Measurements from ENCODE around the gene CBX1. TPM values are rescaled to one million over a fixed set of nuclear protein-coding genes. Genes with fewer than 3 reads are reported as not detected.

Gene CBX1
- total RNA-seq, 1 donor from 2014 or later: 33.0 TPM

DNA sequence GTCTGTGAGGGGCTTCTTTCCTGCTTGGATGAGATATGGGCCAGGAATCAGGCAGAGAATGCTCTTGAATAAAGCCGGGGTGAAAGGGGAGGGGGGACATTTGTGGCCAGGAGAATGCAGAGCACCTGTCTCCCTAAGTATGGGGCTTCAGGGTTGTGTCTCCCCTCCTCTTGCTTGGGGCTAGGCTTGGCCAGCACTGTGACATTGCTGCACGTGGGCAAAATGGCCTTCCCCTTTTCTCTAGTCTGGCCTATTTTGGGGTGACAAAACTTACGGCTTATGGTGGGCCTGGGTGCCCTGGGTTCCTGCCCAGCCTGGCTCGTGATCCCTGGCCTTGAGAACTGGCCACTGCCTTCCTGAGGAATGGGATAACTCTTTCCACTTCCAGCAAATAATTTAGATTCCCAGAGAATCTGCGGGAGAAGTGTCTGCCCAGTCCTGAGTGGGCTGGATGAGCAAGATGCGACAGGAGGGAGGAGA, 47.5 kb downstream of the CBX1 start:
- H3K36me3 ChIP-seq: peaks cover 47% of the 10 kb centered on the region
- H3K4me3 ChIP-seq: peak overlapping the region; percentile 76
- no peaks in the 10 kb centered on the region for H3K27me3 ChIP-seq (ENCODE audit: low read depth)
- TF ChIP-seq, protein P1, sequence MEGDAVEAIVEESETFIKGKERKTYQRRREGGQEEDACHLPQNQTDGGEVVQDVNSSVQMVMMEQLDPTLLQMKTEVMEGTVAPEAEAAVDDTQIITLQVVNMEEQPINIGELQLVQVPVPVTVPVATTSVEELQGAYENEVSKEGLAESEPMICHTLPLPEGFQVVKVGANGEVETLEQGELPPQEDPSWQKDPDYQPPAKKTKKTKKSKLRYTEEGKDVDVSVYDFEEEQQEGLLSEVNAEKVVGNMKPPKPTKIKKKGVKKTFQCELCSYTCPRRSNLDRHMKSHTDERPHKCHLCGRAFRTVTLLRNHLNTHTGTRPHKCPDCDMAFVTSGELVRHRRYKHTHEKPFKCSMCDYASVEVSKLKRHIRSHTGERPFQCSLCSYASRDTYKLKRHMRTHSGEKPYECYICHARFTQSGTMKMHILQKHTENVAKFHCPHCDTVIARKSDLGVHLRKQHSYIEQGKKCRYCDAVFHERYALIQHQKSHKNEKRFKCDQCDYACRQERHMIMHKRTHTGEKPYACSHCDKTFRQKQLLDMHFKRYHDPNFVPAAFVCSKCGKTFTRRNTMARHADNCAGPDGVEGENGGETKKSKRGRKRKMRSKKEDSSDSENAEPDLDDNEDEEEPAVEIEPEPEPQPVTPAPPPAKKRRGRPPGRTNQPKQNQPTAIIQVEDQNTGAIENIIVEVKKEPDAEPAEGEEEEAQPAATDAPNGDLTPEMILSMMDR (IDR thresholded peaks at IDR 0.05; ENCODE audit: borderline replicate concordance): no peak
- DNase-seq: no peak
- peak overlapping the region; percentile 97 for H3K27ac ChIP-seq (replicated peaks)
- intact Hi-C loops (cut with micrococcal nuclease): no loop called here
- H3K4me1 ChIP-seq: peaks cover 100% of the 10 kb centered on the region
- H3K9me3 ChIP-seq (replicated peaks): no peaks in the 10 kb centered on the region

DNA sequence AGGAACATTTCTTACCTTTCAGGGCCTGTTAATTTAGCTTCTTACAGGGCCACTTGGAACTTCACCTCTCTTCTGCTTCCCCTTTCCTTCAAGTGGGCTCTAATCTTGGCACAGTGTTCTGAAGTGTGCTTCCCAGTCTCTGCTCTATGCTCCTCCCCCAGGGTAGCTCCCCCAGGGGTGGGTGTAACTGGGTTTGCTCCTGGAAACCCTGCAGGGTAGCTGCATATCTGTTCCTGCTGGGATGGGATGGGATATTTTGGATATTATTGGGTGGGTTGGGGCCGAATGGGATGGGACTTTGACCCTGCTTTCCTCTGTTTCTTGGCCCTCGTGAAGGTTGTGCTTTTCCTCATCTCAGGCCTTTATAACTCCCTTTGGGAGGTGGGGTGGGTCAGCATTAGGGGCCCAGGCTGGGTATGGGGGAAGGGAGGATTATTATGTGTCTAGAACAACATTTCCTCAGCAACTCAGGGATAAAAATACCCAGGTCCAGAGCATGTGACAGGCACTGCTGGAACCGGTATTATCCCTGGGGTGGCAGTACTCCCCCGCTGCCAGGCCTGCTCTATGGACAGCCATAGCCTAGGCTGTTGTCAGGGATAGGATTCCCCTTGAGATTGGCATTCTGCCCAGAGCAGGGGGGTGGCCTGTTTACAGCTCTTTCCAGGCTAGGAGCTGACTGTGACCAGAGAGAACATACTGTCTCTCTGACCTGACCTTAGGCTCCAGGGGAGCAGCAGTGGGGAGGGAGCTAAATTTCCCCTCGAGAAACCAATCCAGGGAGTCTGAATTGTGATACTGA, 48.1 kb downstream of the CBX1 start:
- H3K27me3 ChIP-seq (ENCODE audit: low read depth): no peaks in the 10 kb centered on the region
- H3K27ac ChIP-seq (replicated peaks): peak overlapping the region; percentile 97
- TF ChIP-seq, protein P1 (IDR thresholded peaks at IDR 0.05; ENCODE audit: borderline replicate concordance): no peak
- peak; percentile 89 for DNase-seq
- peaks cover 41% of the 10 kb centered on the region for H3K36me3 ChIP-seq
- peak overlapping the region; percentile 76 for H3K4me3 ChIP-seq
- H3K4me1 ChIP-seq: peaks cover 96% of the 10 kb centered on the region
- H3K9me3 ChIP-seq (replicated peaks): no peaks in the 10 kb centered on the region
- intact Hi-C loops (cut with micrococcal nuclease): no loop called here

DNA sequence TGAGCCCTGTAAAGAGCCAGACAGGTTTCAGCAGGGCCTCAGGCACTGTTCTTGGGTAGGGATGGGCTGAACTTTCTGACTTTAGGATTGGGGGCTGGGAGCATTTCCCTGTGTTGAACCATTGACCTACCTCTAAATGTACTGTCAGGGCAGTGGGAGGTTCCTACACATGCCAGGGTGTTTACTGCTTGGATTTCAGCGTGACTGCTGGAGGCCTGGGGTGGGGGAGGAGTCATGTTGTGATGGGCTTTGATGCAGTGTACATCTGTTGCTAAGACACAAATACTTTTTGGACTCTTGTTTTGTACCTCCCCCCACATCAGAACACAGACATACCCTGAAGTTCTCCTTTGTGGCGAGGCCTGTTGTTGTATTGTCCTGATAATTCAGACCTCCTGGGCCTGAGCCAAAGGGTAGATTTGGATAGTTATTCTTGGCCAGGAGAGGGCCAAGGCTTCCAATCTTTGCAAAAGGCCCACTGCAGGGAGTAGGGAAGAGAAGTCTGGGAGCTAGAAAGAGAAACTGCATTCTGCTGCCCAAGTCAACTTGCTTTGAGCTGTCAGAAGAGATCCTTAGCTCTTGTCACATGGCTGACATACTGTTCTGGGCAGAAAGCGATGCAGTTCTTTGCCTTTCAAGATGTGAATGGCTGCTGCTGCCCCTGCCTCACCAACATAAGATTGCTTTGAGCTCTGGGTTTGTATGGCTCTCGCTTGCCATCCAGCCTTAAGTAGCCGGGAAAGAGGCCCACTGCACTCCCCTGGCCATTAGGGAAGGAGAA, 49.4 kb downstream of the CBX1 start:
- Histone ChIP-seq H3K36me3 (peaks cover 28% of the 10 kb centered on the region), H3K27me3 (ENCODE audit: low read depth) (no peaks in the 10 kb centered on the region), H3K9me3 (replicated peaks) (no peaks in the 10 kb centered on the region), H3K27ac (replicated peaks) (peak overlapping the region; percentile 97), H3K4me3 (peak overlapping the region; percentile 76), H3K4me1 (peaks cover 90% of the 10 kb centered on the region)
- TF ChIP-seq, protein P1 (IDR thresholded peaks at IDR 0.05; ENCODE audit: borderline replicate concordance): peak; percentile 46
- intact Hi-C loops (cut with micrococcal nuclease): no loop called here
- DNase-seq: peak; percentile 74

DNA sequence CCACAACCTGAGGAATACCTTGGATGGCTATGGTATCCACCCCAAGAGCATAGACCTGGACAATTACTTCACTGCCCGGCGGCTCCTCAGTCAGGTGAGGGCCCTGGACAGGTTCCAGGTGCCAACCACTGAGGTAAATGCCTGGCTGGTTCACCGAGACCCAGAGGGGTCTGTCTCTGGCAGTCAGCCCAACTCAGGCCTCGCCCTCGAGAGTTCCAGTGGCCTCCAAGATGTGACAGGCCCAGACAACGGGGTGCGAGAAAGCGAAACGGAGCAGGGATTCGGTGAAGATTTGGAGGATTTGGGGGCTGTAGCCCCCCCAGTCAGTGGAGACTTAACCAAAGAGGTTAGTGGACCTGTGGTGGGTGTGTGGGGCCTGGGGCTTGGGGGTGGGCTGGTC, 50.0 kb downstream of the CBX1 start:
- intact Hi-C loops (cut with micrococcal nuclease): no loop called here
- Histone ChIP-seq H3K27ac (replicated peaks) (peak overlapping the region; percentile 97), H3K36me3 (peaks cover 22% of the 10 kb centered on the region), H3K4me1 (peaks cover 90% of the 10 kb centered on the region), H3K4me3 (peak overlapping the region; percentile 76), H3K27me3 (ENCODE audit: low read depth) (no peaks in the 10 kb centered on the region), H3K9me3 (replicated peaks) (no peaks in the 10 kb centered on the region)
- DNase-seq: no peak
- TF ChIP-seq, protein P1 (IDR thresholded peaks at IDR 0.05; ENCODE audit: borderline replicate concordance): no peak

DNA sequence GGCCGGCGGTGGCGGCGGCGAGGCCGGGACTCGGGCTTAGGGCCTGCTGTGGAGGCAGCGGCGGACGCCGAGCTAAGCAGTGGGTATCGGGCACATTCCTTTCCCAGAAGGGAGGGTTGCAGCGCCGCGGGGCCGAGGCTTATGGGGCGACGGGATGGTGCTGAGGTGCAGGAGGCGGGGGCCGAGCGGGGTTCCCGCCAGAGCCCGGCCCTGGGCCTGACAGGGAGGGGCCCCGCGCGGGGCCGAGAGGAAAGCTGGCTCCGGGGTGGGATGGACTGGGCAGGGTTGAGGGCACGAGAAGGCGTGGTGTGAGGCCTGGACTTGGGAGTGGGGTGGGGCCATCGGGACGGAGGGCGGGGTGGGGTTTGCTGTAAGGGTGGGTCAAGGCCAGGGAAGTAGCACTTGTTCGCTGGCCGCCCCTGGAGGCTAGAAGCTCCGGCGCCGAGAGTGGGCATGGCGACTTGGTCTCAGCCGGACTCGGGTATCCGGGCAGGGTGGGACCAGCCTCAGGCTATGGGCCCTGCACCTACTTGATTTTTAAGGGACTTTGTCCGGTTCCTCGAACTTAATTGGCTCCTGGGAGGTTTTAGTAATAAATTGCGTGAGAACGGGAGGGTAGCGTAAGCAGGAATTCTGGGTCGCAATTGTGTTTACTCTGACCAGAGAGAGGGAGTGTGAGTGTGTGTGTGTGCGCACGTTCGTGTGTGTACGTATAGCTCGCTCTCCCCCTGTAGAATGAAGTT, 52.7 kb downstream of the CBX1 start:
- DNase-seq: peak; percentile 94
- Histone ChIP-seq H3K36me3 (peaks cover 12% of the 10 kb centered on the region), H3K4me3 (peak overlapping the region; percentile 76), H3K27me3 (ENCODE audit: low read depth) (no peaks in the 10 kb centered on the region), H3K27ac (replicated peaks) (peak overlapping the region; percentile 97), H3K9me3 (replicated peaks) (no peaks in the 10 kb centered on the region), H3K4me1 (peaks cover 75% of the 10 kb centered on the region)
- TF ChIP-seq, protein P1 (IDR thresholded peaks at IDR 0.05; ENCODE audit: borderline replicate concordance): no peak
- intact Hi-C loops (cut with micrococcal nuclease): no loop called here
